ENCODE measurements around the gene ZNF750. TPM values are rescaled to one million over a fixed set of nuclear protein-coding genes. Genes with fewer than 3 reads are reported as not detected.

The ZNF750 gene
- polyA plus RNA-seq, 12 donors, result 0.10 to 38.6 (median 0.24) TPM; not detected in 2

DNA sequence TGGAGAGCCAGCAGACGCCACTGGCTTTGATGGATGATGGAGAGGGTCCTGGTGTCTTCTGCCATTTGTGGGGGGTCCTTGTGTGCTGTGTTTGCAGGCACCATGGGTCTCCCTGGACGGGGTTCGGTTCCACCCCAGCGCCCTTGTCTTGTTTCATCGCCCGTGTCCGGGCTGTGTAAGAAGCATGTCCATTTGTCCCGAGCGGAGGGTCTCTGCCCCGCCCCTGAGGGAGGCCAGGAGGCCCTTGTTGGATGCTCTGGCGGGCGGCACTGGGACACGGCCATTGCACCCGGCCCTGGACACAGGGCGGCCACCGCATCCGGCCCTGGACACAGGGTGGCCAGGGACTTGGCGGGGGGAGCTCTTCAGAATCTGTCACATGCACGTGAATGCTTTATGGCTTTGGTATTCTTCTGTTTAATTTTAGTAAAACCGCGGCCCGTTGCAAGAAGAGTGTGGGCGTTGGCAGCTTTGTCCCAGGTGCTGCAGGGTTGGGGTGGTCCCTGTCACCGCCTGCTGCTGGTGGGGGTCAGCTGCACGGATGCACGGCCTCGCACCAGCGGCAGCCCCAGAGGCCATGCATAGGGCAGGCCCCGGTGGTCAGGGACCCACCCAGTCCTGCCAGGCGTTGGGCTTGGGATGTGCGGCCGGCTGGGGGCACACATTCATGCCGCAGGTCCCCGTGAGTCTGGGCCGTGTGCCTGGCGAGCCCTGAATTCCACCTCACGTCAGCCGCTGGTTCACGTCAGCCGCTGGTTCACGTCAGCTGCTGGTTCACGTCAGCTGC is 21.0 kb upstream of the ZNF750 start:
- DNase-seq, result no peak

DNA sequence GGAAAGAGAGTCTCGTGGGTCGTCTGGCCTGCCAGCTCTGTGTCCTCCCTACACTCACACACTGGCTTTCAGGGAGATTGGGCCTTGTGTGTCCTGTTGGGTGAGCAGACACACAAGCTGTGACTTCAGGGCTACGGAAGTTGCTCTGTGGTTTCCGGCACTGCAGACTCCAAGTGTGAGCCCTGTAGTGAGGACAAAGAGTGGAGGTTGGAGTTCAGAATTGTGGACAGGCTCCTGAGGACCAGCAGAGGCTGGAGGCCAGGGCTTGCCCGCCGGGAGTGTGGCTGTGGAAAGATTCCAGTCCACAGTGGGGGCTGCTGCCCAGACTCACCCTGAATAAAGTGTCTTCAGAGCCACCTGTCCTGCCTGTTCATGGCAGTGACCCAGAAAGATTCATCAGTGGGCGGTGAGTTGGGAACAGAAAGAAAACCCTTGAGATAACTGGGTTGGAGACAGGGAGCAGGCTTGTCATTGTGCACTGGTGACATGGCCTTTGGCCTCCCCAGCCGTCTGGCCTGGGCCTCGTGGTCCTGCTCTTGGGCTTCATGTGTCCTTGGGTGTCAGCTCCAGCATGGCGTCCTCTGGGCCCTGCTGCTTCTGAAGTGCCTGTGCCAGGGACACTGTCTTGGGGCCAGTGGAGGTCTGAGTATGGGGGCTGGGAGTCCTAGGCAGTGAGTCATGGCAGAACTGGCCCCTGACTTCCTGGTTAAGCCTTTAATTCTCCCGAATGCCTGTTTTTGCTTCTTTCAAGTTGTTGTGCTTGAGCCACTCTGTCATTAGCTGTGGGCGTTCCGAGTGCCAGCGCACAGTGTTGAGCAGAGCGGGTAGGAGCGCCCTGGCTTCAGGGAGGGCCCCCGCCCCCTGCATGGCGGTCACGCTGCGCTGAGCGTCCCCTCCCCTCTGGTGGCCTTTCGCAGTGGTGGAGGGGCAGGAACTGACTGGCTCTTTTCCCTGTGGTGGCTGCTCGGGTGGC is 19.9 kb upstream of the ZNF750 start:
- no peak for DNase-seq

DNA sequence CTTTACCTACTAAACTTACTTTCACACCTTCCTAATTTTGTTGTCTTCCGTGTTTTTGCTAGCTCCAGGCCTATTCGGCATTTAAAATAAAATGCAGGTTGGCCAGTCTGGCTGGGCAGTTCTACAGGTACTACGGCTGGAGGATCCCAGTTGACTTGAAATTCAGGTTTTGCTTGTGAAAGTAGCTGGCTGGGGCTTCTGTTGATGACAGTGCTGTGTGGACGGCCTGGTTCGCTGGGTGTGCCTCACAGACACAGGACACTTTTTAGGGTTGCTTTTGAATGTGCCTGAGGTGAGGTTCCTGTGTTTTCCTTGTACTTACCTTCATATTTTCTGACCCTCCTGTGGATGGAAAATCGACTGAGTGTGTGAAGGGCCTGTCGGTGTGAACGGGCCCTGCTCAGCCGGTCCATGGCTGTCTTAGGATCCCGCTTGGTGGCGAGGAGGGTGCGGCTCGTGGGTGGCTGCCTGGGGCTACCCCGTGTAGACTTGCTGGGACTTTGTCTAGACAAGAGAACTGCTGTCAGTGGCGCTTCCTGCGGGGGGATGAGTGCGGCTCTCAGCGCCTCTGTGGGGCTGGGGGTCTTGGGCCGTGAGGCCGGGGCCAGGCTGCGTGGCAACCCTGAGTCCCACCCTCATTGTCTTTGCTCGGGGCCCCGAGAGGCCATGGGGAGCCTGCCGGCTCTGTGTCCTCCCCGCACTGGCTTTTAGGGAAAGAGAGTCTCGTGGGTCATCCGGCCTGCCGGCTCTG is 18.7 kb upstream of the ZNF750 start:
- no peak for DNase-seq

DNA sequence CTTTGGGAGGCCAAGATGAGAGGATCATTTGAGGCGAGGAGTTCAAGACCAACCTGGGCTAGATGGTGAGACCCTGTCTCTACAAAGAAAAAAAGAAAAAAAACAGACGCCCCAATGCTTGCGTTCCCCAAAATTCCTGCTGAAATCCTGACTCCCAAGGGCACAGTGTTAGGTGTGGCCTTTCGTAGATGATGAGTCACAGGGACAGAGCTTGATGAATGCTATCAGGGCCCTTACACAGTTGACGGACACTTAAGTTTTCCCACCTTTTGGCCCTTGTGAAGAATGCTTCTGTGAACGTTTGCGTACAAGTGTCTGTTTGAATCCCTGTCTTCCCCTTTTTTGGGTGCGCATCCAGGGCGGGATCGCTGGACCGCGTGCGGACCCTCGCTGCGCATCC is 16.5 kb upstream of the ZNF750 start:
- no peak for DNase-seq

DNA sequence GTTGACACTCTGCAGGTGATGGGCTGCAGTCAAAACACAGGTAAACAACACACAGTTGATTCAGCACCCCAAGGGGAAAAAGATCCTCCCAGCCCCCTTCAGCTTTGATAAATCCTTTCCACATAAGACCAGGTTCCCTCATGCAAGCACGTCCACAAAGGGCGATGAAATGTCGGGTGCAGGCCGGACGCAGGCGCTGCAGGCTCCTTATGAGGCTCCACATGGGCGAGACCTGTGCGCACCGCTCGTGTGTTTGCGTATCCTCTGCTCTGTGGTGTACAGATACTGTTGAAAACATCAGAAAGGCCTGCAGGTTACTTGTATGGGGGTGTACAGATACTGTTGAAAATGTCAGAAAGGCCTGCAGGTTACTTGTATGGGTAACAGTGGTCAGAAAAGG is 14.4 kb upstream of the ZNF750 start:
- no peak for DNase-seq

DNA sequence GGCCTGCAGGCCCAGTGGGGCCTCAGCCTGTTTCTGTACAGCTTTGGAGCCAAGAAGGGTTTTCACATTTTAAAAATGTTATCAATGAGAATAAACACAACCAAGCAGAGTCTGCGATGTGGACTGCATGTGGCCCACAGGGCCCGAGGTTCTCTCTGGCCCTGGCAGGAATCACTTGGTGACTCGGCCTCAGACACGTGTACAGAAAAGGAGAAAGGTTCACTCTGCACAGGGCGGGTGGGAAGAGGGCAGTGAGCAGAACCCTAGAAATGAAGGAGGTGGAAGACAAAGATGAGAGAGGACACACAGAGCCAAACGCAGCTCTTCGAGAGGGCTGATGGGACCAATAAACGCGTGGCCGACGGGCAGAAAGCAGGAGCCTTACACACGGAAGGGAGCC is 11.6 kb upstream of the ZNF750 start:
- DNase-seq, result no peak

DNA sequence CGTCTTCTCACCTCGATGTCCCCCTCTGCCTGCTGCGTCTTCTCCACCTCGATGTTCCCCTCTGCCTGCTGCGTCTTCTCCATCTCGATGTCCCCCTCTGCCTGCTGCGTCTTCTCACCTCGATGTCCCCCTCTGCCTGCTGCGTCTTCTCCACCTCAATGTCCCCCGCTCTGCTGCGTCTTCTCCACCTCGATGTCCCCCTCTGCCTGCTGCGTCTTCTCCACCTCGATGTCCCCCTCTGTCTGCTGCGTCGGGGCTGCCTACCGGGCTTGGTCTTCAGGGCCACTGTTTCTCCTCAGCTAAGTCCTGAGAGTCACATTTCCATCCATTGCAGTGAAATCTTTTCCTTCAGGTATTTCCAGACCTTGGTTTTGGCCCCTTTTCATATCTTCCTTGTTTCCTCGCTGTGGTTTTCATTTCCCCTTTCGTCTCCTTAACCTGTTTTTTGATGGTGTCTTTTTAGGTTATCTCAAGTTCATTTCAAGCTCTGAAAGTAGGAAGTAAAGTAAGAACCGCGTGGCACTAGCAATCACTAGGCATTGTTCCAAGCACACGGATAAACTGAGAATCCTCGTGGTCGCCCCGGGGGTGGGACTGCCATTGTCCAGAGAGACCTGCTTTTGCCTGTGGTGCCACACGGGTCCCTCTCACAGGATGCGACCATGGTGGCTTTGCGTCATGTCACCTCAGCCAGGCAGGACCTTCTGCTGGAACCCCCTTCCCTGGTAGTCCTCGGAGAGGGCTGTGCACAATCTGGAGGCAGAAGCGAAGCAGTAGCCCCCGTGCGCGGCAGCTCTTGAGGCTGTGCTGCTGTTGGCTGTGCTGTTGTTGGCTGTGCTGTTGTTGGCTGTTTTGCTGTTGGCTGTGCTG is 9.5 kb upstream of the ZNF750 start:
- no peak for DNase-seq

DNA sequence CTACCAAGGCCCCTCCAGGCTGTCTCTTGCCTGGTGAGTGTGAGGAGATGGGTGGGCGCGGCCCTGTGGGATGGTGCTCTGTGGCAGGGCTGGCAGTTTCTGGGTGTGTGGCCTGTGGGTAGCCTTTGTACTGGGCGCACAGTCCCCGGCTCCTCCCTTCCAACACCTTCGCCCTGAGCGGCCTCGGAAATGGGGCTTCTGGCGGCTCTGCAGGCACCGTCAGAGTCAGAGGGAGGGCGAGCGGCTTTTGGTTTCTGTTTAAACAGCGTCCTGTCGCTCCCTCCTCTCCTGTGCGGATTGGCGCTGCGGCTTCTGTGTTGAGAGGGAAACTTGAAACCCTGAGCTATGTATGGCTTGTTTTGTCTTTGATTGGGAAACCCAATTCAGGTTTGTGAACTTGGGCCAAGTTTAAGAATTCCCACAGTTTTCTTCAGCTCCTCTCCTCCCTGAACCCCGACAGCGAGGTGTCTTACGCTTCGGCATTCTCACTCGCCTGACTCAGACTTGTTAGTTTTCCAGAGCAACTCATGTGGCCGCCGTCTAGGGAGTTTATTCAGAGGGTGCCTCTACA is 8.3 kb upstream of the ZNF750 start:
- peak; percentile 66 for DNase-seq

DNA sequence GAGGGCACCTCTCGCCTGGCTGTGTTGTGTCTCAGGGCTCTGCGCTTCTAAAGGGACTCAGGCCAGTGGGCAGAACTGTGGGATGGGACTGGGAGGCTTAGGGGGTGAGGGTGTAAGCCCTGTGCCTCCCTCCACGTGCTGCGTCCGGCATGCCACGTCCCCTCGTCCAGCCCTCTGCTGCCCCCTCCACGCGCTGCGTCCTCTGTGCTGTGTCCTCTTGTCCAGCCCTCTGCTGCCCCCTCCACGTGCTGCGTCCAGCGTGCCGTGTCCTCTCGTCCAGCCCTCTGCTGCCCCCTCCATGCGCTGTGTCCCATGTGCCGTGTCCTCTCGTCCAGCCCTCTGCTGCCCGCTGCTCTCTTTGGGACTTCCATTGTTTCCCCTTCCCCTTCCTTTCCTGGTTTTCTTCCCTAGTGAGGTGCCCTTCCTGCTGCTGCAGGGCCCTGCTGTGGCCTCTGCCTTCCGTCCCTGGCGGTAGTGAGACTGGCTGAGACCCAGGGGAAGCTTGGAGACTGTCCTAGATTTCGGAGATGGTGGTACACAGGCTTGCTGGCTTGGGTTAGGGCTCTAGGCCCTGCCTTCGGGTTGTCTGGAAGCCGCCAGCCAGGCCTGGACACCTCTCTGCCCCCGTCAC is 6.4 kb upstream of the ZNF750 start:
- DNase-seq, result no peak

DNA sequence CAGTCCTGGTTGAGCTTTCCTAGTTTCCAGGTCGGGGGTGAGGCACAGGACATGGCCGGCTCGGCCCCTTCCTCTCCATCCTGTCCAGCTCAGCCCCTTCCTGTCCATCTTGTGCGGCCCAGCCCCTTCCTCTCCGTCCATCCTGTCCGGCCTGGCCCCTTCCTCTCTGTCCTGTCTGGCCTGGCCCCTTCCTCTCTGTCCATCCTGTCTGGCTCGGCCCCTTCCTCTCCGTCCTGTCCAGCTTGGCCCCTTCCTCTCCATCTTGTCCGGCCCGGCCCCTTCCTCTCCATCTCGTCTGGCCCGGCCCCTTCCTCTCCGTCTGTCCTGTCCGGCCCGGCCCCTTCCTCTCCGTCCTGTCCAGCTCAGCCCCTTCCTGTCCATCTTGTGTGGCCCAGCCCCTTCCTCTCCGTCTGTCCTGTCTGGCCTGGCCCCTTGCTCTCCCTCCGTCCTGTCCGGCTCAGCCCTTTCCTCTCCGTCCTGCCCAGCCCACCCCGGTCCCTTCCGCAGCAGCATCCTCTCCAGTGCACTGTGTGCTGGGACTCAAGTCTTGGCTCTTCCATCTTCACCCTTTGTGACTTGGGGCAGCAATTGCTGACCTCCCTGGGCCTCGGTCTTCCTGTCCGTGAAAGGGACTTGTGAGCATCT is 5.5 kb upstream of the ZNF750 start:
- peak; percentile 69 for DNase-seq

DNA sequence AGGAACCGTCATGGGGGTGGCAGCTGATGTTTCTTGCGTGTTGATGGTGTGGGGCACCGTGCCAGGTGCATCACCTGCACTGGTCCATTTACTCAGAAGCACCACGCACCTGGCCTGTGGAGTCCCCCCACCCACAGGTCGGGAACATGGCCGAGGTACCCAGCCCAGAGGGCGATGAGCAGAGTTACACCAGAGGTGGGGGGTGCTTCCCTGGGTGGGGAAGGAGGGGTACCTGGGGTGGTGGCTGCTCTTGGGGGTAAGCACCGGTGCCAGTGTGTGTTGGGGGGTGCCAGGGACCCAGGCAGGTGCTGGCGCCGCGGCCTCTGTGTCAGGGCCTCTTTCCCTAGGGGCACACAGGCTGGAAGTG is 5.0 kb upstream of the ZNF750 start:
- DNase-seq, result no peak

DNA sequence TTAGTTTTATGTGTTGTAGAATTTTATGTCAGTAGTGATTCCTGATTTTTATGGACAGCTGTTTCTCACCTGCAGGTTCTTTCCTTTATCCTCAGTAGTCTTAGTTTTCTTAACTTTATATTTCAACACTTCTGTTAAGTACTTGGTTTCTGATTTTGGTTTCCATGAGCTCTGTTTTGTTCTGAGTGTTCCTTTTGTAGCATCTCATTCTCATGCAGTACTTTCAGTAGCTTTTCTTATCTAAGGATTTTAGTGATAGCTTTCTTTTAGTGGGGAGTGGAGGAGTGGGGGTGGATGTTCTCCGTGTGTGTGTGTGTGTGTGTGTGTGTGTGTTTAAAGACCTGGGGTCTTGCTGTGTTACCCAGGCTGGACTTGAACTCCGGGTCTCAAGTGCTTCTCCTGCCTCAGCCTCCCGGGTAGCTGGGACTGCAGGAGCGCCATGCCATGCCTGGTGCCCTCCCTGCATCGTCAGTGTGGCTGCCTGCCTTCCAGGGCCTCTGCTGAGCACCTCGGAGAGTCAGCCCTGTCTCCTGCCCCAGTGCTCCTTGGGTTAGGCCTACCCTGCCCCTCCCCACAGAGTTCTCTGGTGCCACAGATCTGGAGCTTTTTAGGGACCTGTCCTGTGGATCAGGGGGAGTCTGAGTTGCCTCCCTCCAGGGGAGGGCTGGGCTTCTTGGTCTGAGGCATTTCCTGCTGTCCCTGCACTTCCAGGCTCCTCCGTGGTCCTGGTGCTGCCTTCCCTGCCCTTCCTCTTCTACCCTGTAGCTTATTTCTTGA is 4.3 kb upstream of the ZNF750 start:
- DNase-seq, result no peak

DNA sequence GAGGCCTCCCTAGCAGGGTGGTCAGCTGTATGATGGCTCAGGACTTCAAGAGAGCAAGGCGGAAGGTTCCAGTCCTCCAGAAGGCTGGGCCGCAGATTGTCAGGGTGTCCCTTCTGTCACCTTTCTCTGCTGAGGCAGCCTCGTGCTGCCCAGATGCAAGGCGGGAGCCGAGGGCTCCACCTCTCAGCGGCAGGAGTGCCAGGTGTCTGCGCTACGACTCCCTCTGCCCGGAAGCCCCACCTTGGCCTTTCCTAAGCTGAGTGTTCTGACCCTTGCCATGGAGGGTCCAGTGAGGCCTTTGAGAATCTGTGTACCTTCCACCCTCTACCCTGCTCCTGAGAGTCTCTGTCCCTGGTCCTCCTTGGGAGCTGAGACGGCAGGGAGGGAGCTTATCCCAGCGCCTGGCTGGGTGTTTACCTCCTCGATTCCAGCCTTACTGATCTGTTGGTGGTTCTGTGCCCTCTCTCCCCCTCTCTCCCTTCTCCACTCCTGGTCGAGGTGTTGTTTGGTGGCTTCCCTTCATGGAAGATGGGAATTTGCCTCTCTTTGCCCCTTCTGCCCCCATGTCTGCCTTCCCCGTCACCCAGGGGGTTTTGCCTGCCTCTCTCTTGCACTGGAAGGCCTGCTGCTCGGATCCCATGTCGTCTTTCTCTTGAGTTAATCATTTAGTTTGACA is 2.2 kb upstream of the ZNF750 start:
- no peak for DNase-seq

DNA sequence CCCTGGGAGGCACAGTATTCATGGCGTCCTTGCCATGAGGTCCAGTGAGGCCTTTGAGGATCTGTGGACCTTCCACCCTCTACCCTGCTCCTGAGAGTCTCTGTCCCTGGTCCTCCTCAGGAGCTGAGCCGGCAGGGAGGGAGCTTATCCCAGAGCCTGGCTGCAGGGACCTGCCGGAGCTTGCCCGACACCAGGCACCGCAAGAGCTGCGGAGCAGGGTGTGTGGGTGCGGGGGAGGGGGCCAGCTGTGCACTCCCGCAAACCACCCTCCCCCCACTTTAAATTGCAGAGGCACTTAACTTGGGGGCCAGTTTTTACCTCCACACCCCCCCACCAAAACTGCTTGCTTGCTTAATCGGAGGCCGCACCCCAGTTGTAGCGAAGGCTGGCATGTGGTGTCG is 609 bp upstream of the ZNF750 start:
- no peak for DNase-seq

DNA sequence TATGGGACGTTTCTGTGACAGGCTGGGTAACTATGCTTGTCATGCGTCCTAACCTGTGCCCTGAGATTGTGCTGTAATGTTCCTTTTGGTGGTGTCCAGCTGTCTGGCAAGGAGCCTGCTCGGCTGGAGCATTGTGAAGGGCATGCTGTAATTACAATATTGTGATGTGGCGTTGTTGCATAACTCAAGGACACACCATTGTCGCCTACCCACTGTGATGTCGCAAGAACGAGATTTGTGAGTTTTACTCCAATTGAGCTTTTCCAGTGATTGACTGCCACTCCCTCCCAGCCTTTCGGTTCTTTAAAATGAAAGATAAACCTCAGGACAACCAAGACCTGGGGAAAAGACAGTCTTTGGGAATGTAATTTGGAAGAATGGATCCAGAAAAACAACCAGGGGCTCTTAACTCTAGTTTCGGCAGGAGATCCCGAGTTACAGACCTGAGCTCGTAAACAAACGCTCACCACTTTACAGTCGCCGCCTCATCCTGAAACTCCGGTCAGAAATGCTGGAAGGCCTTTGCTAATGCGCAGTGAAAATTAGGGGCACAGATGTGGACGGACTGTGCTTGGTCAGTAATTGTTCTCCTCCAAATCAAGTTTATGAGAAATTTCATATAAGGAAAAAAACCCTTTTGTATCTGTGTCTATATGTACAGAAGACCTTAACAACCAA is 1.3 kb downstream of the ZNF750 start:
- no peak for DNase-seq

DNA sequence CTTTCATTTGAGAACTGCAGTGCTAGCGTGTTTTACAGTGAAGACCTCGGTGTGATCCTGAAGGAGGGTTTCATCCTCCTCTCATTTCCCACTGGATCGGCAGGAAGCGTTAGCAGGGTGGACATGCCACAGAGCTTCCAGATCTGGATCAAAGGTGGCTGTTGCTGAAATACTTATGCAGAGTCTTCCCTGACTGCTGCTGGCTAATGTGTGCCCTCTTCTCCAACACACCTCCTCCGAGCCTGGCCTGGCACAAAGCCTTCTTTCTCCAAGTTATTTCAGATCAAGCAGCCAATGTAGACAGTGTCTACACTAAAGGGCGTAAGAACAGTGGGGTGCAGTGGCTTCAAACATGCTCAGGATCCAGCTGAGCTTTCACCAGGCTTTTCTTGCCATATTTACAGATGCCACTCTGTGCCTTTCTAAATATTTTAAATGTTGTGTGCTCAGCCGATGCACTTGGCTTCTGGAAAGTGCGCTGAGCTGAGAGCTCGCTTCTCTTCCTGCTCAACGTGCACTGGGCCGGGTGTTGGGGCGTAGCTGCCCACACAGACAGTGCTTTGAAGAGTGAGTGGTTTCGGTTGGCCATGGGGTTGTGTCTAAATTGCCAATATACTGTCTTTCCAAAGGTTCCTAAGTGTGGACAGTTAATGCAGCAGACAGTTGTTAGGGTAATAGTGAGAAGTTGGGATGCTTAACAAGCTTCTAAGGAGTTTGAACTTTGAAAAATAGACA is 2.1 kb downstream of the ZNF750 start:
- no peak for DNase-seq

DNA sequence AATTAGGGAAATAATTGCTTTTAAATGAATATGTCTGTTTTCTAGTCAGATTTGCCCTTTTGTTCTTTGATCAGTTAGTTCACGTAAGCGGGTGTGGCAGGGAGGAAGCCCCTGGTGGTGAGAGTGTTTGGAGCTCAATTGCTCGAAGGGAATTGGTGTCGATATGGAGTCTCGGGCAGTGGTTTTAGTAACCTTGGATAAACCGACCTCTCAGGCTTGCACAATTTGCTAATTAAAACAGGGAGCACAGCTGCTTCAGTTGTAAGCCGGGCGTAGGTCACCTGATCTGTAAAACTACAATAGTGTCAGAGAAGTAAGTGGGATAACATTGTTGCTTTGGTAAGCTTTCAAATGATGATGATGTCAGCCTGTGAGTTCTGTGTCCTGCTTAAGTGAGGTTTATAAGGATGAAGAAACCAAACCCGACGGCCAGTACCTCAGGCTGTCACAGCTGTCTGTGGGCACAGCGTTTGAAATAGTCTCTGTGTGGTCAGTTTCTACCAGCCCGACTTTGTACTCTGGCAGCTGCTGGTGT is 2.9 kb downstream of the ZNF750 start:
- DNase-seq, result no peak
